ENCODE results near the gene HUNK. TPM values are rescaled to one million over a fixed set of nuclear protein-coding genes. Genes with fewer than 3 reads are reported as not detected.

HUNK gene
- total RNA-seq, 1 donor from 2014 or later, result 41.9 TPM

- Mint-ChIP-seq H3K27me3 (peaks cover 7% of the 10 kb centered on the region), H3K27ac (no peak overlapping the region), H3K36me3 (ENCODE audit: insufficient read depth) (no peaks in the 10 kb centered on the region), H3K4me1 (ENCODE audit: low read depth) (no peaks in the 10 kb centered on the region), H3K9me3 (ENCODE audit: low read depth) (peaks cover 15% of the 10 kb centered on the region), H3K4me3 (ENCODE audit: low read depth) (no peak overlapping the region)
- no peak for TF ChIP-seq CTCF (IDR thresholded peaks at IDR 0.05; ENCODE audit: unreplicated experiment)
- DNase-seq (ENCODE audit: low spot score, unreplicated experiment), result no peak
Measured at GRCh38 chr21:32044205-32045180, 171.7 kb downstream of the HUNK start.

GRCh38 chr21:32046191-32046590 lies 173.4 kb downstream of the HUNK start:
- TF ChIP-seq CTCF (IDR thresholded peaks at IDR 0.05; ENCODE audit: unreplicated experiment), result no peak
- Mint-ChIP-seq H3K4me3 (ENCODE audit: low read depth) (no peak overlapping the region), H3K9me3 (ENCODE audit: low read depth) (peaks cover 3% of the 10 kb centered on the region), H3K4me1 (ENCODE audit: low read depth) (no peaks in the 10 kb centered on the region), H3K36me3 (ENCODE audit: insufficient read depth) (no peaks in the 10 kb centered on the region), H3K27ac (no peak overlapping the region), H3K27me3 (peaks cover 1% of the 10 kb centered on the region)
- no peak for DNase-seq (ENCODE audit: low spot score, unreplicated experiment)

DNA sequence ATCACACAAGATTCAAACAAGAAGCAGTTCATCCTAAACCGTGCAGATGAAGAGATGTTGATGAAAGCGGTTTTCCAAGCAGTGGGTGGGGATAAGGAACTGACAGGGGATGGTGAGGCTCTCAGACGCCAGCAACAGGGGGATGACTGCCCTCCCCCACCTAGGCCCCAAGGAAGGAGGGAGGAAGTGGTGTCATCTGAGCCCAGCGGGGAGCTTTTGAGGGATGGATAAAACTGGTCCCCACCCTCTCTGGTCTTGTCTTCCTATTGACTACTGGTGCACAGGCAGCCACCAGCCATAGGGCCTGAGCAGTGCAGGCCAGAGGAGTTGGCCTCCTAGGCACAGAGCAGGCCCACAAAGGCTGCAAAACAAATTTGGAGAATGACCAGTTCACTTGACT lies 175.5 kb downstream of the HUNK start:
- no peak overlapping the region for H3K4me3 Mint-ChIP-seq (ENCODE audit: low read depth)
- DNase-seq (ENCODE audit: low spot score, unreplicated experiment), result no peak
- H3K36me3 Mint-ChIP-seq (ENCODE audit: insufficient read depth), result no peaks in the 10 kb centered on the region
- no peaks in the 10 kb centered on the region for H3K27me3 Mint-ChIP-seq
- no peak for TF ChIP-seq CTCF (IDR thresholded peaks at IDR 0.05; ENCODE audit: unreplicated experiment)
- no peak overlapping the region for H3K27ac Mint-ChIP-seq
- H3K9me3 Mint-ChIP-seq (ENCODE audit: low read depth), result peaks cover 8% of the 10 kb centered on the region
- no peaks in the 10 kb centered on the region for H3K4me1 Mint-ChIP-seq (ENCODE audit: low read depth)

Other genes with a start within 250 kb of the HUNK start
- 164 and 176 TPM in 2 replicates for gene SOD1, start 213.3 kb upstream of the HUNK start, total RNA-seq
- gene SCAF4, start 140.9 kb upstream of the HUNK start, total RNA-seq, result 60.0 and 65.5 TPM in 2 replicates

All from progenitor cell of endocrine pancreas (in vitro differentiated cells).